ENCODE results near the gene PHF2.

PHF2 gene

GRCh38 chr9:93682155-93682968 is 106.0 kb downstream of the PHF2 start:
- DNase-seq, result peak; percentile 39

- no peak for DNase-seq
These were observed 107.1 kb downstream of the PHF2 start for GRCh38 chr9:93683331-93684134.

GRCh38 chr9:93684161-93684765 is 107.9 kb downstream of the PHF2 start:
- no peak for DNase-seq

GRCh38 chr9:93684806-93685543 is 108.6 kb downstream of the PHF2 start:
- no peak for DNase-seq

- DNase-seq, result no peak
These were observed 109.9 kb downstream of the PHF2 start for GRCh38 chr9:93686127-93686879.

GRCh38 chr9:93686880-93687236 is 110.5 kb downstream of the PHF2 start:
- DNase-seq, result no peak

GRCh38 chr9:93690618-93691017 is 114.2 kb downstream of the PHF2 start:
- DNase-seq, result no peak

GRCh38 chr9:93693129-93693528 is 116.7 kb downstream of the PHF2 start:
- DNase-seq, result no peak

GRCh38 chr9:93697352-93698139 is 121.2 kb downstream of the PHF2 start:
- DNase-seq, result no peak

GRCh38 chr9:93698140-93698908 is 121.9 kb downstream of the PHF2 start:
- no peak for DNase-seq

GRCh38 chr9:93699650-93700049 is 123.3 kb downstream of the PHF2 start:
- no peak for DNase-seq

- DNase-seq, result no peak
These were observed 125.3 kb downstream of the PHF2 start for GRCh38 chr9:93701494-93702218.

- no peak for DNase-seq
These were observed 125.9 kb downstream of the PHF2 start for GRCh38 chr9:93702261-93702660.

- no peak for DNase-seq
These were observed 132.1 kb downstream of the PHF2 start for GRCh38 chr9:93708289-93708986.

GRCh38 chr9:93708987-93709302 is 132.6 kb downstream of the PHF2 start:
- no peak for DNase-seq

GRCh38 chr9:93709600-93710369 is 133.4 kb downstream of the PHF2 start:
- DNase-seq, result no peak

GRCh38 chr9:93710370-93710723 is 134.0 kb downstream of the PHF2 start:
- no peak for DNase-seq

- DNase-seq, result no peak
These were observed 134.6 kb downstream of the PHF2 start for GRCh38 chr9:93711002-93711401.

- no peak for DNase-seq
These were observed 136.5 kb downstream of the PHF2 start for GRCh38 chr9:93712896-93713295.

All from fibroblast of skin of scalp (primary cell).